GM21528 (cell line): ENCODE measurements around the gene IDI2.
A peak's percentile ranks its signal among the peaks of the same experiment; 100 is the strongest.
"Not testable (repeated sequence)": the region's sequence is repeated elsewhere in the genome, so short reads cannot be mapped to it uniquely, and the experiment has no call there.

ENCODE experiments used
- ATAC-seq: cut with Tn5 transposase; IDR thresholded peaks from one replicate; pipeline ENCODE4 v1.9.1; 2021; ENCODE audit warnings: mild to moderate bottlenecking, moderate library complexity; ENCODE audit not compliant: unreplicated experiment, low FRiP score

Gene IDI2

GRCh38 chr10:1048349-1048731 is 22.7 kb upstream of the IDI2 start:
- no peak for ATAC-seq

- no peak for ATAC-seq
Observed at GRCh38 chr10:1047937-1048336, 22.3 kb upstream of the IDI2 start.

- ATAC-seq = no peak
Observed at GRCh38 chr10:1045415-1045814, 19.8 kb upstream of the IDI2 start.

GRCh38 chr10:1044964-1045363 is 19.3 kb upstream of the IDI2 start:
- no peak for ATAC-seq

GRCh38 chr10:1044146-1044545 is 18.5 kb upstream of the IDI2 start:
- ATAC-seq = no peak

GRCh38 chr10:1043532-1043995 is 17.9 kb upstream of the IDI2 start:
- ATAC-seq = peak; percentile 63

GRCh38 chr10:1041514-1041913 is 15.9 kb upstream of the IDI2 start:
- ATAC-seq = no peak

- no peak for ATAC-seq
Observed at GRCh38 chr10:1040133-1040532, 14.5 kb upstream of the IDI2 start.

- ATAC-seq = not testable (repeated sequence)
Observed at GRCh38 chr10:1038769-1039168, 13.1 kb upstream of the IDI2 start.

GRCh38 chr10:1037098-1037497 is 11.4 kb upstream of the IDI2 start:
- no peak for ATAC-seq

GRCh38 chr10:1036341-1036791 is 10.7 kb upstream of the IDI2 start:
- no peak for ATAC-seq

GRCh38 chr10:1035201-1035600 is 9.5 kb upstream of the IDI2 start:
- ATAC-seq = no peak

GRCh38 chr10:1034758-1035157 is 9.1 kb upstream of the IDI2 start:
- ATAC-seq = no peak

- no peak for ATAC-seq
Observed at GRCh38 chr10:1033601-1034000, 7.9 kb upstream of the IDI2 start.

GRCh38 chr10:1029838-1030237 is 4.2 kb upstream of the IDI2 start:
- no peak for ATAC-seq

GRCh38 chr10:1026578-1026977 is 919 bp upstream of the IDI2 start:
- no peak for ATAC-seq

GRCh38 chr10:1024103-1024502 is 1.6 kb downstream of the IDI2 start:
- no peak for ATAC-seq

GRCh38 chr10:1022413-1022812 is 3.2 kb downstream of the IDI2 start:
- no peak for ATAC-seq

- ATAC-seq = no peak
Observed at GRCh38 chr10:1020958-1021357, 4.7 kb downstream of the IDI2 start.

- ATAC-seq = no peak
Observed at GRCh38 chr10:1020460-1020859, 5.2 kb downstream of the IDI2 start.

GRCh38 chr10:1019362-1019761 is 6.3 kb downstream of the IDI2 start:
- ATAC-seq = no peak

GRCh38 chr10:1015688-1016087 is 10.0 kb downstream of the IDI2 start:
- no peak for ATAC-seq

- ATAC-seq = no peak
Observed at GRCh38 chr10:1011696-1012095, 14.0 kb downstream of the IDI2 start.
